ENCODE results near the gene CD8B.
A peak's percentile ranks its signal among the peaks of the same experiment; 100 is the strongest.
"Not testable (repeated sequence)": the region's sequence is repeated elsewhere in the genome, so short reads cannot be mapped to it uniquely, and the experiment has no call there.

The CD8B gene

DNA sequence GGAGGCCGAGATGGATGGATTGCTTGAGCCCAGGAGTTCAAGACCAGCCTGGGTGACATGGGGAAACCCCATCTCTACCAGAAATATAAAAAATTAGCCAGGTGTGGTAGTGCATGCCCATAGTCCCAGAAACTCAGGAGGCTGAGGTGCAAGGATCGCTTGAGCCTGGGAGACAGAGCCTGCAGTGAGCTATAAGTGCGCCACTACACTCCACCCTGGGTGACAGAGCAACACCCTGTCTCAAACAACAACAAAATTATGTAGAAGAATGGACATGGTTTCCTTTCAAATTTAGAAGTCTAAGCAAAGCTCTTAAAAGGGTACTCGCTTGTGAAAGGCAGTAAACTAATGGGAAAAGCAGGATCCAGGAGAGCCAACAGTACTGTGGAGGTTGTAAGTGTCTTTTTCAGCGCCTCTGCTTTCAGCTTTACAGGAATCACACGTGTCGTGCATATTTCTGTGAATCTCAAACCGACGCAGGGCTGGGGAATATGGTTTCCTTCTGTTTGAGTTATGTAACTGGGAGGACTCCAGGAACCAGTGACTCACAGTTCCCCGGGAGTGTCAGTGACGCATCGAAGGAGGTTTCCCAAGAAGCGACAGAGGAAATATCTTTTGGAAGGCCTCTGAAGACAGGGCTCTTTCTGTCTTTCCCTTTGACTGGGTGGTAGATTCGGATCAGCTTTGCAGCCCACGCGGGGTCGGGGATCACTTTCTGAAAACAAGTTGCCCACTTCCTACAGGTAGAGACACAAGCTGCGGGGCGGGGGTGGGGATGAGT lies 24.6 kb downstream of the CD8B start:
- peak in 2 of 3 experiments; percentile 27 to 49 for DNase-seq (ENCODE audit: low read depth in 3 of 3)

DNA sequence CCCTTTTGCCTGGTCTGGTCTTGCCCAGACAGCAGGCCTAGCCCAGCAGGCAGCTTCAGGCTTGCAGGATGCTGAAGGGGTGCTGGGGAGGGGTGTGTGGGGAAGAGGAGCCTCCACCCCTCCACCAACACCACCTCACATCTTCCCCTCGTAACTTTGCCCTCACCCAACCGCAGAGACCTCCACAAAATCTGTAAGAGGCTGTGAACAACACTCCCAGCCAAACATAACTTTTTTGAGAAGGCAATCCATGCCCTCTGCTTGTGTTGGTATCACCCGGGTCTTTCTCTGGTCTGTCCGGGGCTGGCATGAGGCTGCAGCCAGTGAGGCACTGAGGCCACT lies 26.2 kb downstream of the CD8B start:
- not testable (repeated sequence) for DNase-seq (ENCODE audit: low read depth in 3 of 3)

DNA sequence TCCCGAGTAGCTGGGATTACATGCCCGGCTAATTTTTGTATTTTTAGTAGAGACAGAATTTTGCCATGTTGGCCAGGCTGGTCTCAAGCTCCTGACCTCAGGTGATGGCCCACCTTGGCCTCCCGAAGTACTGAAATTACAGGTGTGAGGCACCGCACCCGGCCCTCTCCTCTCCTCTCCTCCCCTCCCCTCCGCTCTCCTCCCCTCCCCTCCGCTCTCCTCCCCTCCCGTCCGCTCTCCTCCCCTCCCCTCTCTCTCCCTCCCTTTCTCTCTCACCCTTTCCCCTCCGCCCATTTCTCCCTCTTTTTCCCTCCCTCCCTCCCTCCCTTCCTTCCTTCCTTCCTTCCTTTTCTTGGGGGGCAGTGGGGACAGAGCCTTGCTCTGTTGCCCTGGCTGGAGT lies 28.4 kb downstream of the CD8B start:
- DNase-seq (ENCODE audit: low read depth in 3 of 3): no peak

DNA sequence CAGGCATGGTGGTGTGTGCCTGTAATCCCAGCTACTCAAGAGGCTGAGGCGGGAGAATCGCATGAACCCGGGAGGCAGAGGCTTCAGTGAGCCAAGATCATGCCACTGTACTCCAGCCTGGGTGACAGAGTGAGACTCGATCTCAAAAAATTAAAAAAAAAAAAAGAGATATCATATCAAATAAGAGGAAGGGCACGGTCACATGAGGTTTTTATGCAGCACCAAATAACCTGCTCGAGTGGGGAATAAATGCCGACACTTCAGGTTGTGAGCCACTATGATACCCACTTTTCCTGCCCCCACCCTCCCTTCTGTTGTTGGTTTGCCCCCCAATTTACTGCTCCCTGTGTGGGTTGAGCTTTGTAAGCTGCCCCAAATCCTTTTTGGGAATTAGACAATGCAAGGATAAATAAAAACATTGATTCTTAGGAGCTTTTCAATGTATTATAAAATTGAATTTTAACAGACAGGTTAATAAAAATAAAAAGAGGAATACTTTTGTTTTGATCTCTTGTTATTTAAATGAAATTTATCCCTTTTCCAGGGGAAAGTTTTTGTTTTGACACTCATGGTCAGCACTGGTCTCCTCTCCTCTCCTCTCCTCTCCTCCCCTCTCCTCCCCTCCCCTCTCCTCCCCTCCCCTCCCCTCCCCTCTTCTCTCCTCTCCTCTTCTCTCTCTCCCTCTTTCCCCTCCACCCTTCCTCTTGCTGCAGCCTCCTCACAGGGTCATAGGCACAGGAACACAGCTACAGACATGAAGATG lies 29.2 kb downstream of the CD8B start:
- DNase-seq (ENCODE audit: low read depth in 3 of 3): no peak

DNA sequence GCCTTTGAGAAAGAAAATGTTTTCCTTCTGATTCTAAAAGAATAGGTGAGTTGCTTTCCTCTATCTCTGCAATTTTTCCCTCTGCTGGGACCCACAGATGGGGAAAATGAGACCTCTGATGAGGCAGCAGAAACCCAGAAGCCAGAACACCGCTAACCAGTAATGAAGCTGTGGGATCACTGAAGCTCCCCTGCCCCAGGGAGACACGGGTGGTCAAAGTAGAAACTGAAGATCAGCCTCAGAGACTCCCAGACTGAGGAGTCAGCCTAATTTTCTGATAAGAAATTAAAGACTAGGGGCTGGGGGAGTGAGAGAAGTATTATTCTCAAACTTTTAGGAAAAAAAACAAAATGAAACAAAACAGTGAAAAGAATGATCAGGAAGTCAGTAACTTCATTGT lies 30.1 kb downstream of the CD8B start:
- DNase-seq (ENCODE audit: low read depth in 3 of 3): no peak

DNA sequence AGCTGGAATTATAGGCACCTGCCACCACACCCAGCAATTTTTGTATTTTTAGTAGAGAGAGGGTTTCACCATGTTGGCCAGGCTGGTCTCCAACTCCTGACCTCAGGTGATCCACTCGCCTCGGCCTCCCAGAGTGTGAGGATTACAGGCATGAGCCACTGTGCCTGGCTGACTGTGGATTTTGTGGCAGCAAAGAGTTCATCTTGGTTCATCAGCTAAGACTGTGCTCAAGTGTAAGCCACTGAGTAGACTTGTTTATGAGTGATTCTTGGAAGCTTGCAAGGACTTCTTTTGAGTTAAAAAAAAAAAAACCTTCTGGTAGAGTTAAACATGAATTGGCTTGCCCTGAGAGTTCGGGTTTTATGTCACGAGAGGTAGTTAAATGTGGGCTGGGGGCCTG lies 34.7 kb downstream of the CD8B start:
- DNase-seq (ENCODE audit: low read depth in 3 of 3): no peak

DNA sequence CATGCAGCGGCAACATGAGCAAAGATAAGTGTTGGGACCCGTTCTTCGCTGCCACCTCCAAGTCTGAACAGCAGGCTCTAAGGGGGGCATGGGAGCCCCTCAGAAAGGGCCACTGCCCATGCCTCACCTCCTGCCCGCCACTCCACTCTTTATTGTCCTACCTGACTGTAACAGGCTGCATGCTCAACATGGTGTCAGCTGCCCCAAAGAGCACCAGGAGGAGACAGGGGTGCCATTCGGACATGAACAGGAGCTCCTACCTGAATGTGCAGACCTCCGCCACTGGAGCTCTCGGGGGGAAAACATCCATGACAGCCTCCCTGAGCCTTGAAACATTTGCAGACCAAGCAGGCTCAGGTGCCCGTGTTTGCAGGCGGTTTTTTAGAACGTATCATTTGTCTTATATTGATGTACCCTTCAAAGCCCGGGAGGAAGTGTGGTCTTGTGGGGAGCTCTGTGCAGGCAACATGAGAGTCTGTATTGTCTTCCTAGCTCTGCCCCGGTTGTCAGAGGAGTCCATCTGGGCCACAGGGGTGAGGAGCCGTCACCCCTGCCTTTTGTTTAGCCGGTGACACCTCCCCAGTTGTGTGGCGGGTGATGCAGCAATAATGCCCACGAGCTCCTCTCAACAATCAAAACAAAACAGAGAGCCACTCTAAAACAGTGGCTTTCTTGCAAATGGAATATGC lies 35.8 kb downstream of the CD8B start:
- DNase-seq (ENCODE audit: low read depth in 3 of 3): no peak

DNA sequence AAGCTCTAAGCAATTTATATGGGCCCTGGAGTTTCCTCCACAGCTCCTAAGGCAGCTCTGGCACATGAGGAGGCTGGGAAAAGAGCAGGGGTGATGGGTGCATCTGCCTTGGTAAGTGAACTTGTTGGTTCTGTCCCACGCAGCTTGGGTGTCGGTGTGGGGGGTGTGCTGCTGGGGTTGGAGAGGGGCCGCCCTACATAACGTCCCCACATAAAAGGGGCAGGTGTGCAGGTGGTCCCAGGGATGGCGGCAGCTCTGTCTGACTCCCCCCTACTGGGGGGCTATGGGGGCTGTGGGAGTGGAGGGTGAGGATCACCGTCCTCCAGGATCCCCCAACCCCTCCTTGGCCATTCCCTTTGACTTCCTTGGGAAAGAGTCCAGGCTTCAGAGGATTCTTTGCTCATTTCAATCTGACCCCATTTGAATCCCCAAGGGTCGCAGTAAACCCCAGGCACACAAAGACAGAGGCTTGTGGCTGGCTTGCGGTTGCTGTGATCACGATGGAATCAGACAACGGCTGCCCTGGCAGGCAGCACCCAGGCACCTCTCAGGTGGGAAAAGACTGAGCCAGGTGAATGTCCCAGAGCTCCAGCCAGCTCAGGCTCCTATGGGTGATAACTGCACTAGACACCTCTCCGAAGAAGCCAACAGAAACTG lies 36.5 kb downstream of the CD8B start:
- no peak for DNase-seq (ENCODE audit: low read depth in 3 of 3)

DNA sequence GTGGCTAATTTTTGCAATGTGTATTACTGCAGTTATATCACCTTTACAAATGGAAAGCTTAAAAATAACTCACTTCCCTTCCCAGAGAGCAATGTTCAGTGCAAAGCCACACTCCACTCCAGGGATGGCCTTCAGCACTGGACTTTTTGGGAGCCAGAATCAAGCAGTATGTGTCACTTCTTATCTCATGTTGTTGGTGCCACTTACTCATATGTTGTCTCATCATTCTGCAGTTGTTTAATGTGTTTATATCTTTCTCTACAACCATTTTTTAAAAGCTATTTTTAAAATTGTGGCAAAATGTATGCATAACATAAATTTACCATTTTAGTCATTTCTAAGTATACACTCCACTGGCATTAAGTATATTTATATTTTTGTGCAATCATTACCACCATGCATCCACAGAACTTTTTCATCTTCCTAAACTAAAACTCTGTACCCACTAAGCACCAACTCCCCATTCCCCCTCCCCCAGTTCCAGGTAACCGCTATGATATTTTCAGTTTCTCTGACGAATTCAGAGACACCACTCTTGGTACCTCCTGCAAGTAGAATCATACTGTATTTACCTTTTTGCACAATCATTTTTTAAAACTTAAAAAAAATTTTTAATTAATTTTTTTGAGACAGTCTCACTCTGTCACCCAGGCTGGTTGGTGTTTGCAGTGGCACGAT lies 38.9 kb downstream of the CD8B start:
- no peak for DNase-seq (ENCODE audit: low read depth in 3 of 3)

DNA sequence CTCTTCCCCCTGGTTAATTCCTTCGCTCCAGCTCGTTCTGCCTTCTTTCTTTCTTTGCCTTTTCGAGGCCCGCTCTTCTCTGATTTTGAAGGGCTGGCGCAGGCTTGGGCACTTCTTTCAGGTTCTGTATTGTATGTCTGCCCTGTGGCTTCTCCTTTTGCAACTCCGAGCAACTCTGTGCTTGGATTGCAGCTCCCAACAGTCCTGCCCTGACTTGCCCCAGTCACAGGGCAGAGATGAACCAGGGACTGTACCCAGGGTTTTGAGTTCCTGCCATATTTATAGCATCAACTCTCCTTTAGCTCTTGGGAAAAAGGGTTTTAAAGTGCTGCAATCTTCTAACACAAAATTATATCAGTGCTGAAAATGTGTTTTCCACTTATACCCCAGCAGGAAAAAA lies 39.8 kb downstream of the CD8B start:
- no peak for DNase-seq (ENCODE audit: low read depth in 3 of 3)

DNA sequence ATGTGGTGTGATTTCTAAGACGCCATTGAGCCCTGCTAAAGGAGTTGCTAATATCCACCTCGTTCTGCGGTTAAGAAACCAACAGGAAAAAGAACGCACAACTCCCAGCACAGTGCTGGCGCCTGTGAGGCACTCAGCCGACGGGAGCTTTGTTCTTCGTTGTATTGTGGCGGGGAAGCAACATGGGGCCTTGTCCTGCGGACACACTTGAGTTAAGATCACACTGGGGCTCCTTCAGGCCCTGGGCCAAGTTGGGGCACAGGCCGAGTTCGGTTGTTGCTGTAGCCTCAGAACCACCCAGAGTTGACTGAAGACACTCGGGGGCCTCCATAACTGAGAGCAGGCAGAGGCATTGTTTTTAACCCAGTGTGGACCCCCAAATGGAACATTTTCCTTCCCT lies 40.4 kb downstream of the CD8B start:
- DNase-seq (ENCODE audit: low read depth in 3 of 3): no peak

DNA sequence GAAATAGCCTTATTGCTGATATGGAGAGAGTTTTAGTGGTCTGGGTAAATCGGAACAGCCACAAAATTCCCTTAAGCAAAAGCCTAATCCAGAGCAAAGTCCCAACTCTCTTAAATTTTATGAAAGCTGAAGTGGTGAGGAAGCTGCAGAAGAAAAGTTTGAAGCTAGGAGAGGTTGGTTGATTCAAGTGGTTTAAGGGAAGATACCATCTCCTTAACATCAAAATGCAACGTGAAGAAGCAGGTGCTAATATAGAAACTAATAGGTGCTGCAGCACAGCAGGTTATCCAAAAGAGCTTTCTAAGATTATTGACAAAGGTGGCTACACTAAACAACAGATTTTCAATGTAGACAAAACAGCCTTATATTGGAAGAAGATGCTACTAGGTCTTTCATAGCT lies 42.7 kb downstream of the CD8B start:
- DNase-seq (ENCODE audit: low read depth in 3 of 3): no peak

DNA sequence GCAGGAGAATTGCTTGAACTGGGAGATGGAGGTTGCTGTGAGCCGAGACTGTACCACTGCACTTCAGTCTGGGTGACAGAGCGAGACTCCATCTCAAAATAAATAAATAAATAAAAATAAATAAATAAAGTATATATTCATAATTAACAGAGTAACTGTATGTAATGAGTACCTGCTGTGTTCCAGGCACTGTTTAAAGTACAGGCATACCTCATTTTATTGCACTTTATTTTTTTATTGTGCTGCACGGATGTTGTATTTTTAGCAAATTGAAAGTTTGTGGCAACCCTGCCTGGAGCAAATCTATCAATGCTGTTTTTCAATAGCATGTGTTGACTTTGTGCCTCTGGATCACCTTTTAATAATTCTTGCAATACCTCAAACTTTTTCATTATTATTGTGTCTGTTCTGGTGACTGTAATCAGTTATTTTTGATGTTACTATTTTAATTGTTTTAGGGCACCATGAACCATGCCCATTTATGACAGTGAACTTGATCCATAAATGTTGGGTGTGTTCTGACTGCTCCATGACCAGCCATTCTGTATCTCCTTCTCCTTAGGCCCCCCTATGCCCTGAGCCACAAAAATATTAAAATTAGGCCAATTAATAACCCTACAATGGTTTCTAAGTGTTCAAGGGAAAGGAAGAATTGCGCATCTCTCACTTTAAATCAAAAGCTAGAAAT lies 43.4 kb downstream of the CD8B start:
- DNase-seq (ENCODE audit: low read depth in 3 of 3): no peak

DNA sequence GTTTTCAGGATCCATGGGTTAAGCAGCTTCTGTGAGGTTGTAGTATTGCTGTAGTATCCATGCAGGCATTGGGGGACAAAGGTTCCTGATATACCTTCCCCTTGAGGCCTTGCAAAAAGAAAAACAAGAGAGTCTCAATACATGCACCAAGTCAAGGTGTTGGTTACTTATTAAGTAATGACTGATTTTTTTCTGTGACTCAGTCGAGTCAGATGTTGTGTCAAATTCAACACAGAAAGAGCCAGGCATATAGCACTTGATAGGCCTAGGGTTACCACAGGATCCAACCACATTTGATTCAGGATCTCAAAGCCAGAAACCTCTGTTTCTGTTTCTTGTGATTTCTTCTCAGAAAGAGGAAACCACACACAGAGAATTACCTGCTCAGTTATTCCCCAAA lies 46.1 kb downstream of the CD8B start:
- DNase-seq (ENCODE audit: low read depth in 3 of 3): no peak

DNA sequence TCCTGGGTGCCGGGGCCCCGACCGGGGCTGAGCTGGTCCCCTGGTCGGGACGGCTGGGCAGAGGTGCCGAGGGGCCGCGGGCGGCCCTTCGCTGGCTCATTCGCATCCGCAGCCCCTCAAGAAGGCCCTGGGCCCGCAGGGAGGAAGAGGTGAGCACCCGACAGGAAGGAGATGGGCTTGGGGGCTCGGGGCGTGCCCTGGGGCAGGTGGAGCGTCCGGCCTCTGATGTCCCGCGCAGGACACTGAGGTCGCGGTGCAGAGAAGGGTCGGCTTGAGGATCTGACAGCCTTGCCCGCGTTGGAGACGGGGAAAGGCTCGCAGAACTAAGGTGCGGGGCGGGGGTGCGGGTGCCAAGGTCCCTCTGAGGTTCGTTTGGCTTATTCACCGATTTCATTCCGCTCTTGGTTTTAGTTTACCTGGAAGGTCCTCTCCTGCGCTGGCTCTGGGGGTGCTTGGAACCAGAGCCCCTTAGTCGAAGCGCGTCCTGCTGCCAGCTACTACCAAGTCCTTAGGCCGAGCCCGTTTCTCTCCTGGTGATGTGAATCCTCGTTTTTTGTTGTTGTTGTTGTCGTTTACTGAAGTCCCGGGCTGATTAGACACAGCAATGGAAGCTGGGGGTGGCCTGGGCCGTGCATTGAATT lies 52.1 kb downstream of the CD8B start:
- no peak for DNase-seq (ENCODE audit: low read depth in 3 of 3)

DNA sequence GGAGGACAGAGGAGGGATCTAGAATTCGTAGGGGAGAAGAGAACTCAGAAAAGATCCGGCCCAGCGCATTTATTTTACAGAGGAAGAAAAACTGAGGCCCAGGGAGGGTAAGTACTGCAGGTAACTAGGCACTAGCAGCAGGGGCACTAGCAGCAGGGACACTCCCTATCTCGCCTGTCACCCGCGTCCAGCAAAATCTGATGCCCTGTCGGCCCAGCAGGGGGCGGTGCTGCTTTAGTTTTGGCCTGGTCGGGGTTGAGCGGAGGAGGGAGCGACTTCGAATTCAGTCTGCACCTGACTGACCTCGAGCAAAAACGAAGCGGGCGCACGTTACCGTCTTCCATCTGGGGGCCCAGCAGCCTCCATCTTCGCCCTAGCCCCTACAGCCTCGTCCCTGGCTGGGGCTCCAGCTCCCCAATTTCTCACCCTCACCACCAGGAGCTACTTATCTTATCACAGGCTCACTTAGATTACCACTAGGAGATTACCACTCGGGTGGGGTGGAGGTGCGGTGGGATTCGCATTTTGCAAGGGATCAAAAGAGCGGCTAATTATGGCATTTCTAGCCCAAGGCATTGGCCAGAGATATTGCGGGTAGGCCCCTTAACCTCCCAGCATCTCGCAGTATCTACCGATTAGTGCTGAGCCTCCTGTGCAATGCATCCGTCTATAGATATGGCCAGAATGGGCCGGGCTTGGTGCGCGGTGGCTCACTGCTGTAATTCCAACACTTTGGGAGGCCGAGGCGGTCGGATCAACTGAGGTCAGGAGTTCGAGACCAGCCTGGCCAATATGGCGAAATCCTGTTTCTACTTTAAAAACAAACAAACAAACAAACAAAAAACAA lies 53.1 kb downstream of the CD8B start:
- peak; percentile 86 to 87 (median 86) for DNase-seq (ENCODE audit: low read depth in 3 of 3)

DNA sequence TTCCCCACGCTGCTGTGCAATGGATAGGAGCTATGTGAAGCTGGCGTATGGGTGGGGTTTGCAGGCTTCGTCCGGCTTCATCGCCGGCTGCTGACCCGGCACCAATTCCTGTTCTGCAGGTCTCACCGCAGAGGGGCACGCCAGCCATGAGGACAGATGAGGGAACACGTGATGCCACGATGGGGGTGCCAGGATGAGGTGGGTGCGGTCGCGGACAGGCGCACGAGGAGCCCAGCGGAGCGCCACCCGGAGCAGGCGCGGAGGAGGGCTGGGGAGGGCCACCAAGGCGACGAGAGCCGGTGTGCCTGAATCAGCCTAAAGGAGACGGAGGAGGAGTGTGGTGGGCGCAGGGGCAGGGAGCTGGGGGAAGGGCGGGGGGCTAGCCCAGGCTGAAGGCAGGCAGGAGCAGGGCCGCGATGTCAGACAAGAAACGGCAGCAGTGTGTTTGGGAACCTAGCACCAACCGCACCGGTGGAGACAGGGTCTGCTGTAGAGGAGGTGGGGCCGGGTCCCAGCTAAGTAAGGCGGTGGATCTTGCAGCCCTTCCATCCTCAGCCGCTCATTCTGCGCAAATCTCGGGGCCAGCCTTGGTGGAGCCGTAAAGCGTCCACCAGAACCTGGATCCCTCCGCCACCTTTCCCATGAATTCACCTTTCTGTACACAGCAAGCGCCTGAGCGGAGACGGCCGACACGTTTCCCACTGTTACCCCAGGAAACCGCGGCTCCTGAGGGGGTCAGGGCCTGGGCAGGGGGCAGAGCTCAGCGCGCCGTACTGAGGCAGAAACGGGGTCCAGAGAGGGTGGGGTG lies 54.0 kb downstream of the CD8B start:
- no peak for DNase-seq (ENCODE audit: low read depth in 3 of 3)

DNA sequence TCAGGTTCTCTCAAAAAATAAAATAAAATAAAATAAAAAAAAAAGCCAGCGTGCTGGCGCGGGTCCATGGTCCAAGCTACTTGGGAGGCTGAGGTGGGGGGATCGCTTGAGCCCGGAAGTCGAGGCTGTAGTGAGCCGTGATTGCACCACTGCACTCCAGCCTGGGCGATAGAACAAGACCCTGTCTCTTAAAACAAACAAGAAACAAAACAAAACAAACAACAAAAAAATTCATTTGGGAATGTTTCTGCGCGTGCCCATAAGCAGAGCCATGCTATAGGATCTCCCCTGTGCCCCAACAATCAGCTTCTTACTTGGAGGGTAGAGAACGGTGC lies 54.6 kb downstream of the CD8B start:
- no peak for DNase-seq (ENCODE audit: low read depth in 3 of 3)
